ENCODE data around the gene COMMD7. TPM values are rescaled to one million over a fixed set of nuclear protein-coding genes. Genes with fewer than 3 reads are reported as not detected.
A peak's percentile ranks its signal among the peaks of the same experiment; 100 is the strongest.

Gene COMMD7
- polyA plus RNA-seq (ENCODE audit: insufficient read length) = 37.2 TPM

DNA sequence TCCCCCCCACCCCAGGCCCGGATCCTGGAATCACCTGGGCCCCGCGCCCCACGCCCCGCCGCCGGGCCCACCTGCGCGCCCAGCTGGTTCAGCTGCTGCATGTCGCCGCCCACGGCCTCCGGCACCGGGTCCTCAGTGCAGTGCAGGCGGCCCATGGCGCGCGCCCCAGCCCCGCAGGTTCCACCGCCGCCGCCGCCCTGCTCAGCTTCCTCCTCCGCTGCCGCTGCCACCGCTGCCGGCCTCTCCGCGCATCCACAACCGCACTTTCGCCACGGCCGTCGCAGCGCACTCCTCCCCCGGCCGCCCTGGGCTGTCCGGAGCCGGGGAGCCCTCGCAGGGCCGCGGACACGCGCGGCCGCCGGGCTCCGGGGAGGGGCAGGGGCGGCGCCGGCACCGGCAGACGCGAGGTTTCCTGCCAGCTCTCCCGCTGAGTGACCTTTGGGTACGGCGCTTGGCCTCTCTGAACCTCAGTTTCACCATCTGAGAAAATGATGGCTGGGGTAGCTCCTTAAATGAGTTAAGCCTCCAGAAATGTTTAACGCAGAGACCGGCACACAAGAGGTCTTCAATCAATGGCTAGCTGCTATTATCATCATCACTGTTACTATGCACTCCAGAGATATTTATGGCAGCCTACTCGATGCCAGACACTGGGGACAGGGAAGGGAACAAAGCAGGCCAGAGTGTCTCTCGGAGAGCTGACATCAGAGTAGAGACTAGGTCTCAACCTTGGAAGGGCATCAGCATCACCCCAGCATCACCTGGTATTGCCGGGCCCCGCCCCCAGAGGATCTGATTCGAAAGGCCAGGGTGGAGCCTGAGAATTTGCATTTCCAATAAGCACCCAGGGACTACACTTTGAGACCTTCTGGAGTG is at the start of gene COMMD7:
Gene COMMD7, minus strand, starts transcription at position 231 of the 876 bp plus-strand sequence. Its CDS starts 76 bp downstream, at position 155.
- DNase-seq (ENCODE audit: low read depth) = no peak

DNA sequence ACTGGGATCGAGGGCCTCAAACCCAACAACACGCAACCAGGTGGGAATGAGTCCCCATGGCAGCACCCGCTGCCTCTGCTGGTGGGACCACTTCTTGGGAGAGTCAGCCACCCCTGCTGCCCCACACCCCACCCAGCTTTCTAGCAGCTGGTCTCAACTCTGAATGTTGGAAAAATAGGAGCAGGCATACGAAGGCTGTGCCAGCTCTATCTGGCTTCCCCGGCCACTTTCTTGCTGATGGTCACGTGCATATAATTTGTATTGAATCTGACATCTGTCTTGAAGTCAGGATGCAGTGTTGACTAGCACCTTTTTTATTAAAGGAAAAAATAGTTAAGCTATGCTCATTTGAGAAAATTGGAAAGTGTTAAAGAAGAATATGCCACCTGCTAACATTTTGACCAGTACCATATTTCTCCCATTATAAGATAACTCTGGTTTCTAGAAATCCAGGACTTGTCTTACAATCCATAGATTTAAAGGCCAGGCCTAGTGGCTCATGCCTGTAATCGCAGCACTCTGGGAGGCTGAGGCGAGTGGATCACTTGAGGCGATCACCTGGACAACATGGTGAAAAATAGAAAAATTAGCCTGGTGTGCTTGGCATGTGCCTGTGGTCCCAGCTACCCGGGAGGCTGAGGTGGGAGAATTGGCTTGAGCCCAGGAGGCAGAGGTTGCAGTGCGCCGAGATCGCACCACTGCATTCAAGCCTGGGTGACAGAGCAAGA is 49.6 kb upstream of the COMMD7 start:
- DNase-seq (ENCODE audit: low read depth) = no peak

DNA sequence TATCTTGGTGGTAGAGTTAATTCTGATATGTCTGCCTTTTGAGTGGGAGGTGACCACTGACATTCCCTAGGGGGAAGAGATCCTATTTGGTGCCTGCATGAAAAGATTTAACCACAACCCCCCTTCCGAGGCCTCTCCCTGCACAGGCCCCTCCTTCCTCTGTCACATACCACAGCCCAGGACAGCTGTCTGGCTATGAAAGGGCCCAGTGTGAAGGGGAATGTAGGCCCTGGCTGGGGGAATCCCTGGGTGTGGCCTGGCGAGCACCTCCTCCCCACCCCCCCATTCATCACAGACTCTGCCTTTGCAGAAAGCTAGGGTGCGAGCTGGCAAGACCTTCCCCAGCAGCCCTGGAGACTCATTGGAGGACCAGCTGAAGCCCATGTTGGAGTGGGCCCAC is 49.0 kb upstream of the COMMD7 start:
- DNase-seq (ENCODE audit: low read depth) = no peak

DNA sequence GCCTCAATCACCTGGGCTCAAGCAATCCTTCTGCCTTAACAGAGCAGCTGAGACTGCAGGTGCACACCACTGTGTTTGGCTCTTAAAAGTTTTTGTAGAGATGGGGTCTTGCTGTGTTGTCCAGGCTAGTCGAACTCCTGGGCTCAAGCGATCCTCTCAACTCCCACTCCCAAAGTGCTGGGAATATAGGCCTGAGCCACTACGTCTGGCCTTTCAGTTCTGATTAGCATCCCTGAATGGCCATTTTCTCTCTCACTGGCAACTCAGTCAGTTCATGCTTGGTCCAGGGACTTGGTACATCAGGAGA is 47.4 kb upstream of the COMMD7 start:
- DNase-seq (ENCODE audit: low read depth) = no peak

DNA sequence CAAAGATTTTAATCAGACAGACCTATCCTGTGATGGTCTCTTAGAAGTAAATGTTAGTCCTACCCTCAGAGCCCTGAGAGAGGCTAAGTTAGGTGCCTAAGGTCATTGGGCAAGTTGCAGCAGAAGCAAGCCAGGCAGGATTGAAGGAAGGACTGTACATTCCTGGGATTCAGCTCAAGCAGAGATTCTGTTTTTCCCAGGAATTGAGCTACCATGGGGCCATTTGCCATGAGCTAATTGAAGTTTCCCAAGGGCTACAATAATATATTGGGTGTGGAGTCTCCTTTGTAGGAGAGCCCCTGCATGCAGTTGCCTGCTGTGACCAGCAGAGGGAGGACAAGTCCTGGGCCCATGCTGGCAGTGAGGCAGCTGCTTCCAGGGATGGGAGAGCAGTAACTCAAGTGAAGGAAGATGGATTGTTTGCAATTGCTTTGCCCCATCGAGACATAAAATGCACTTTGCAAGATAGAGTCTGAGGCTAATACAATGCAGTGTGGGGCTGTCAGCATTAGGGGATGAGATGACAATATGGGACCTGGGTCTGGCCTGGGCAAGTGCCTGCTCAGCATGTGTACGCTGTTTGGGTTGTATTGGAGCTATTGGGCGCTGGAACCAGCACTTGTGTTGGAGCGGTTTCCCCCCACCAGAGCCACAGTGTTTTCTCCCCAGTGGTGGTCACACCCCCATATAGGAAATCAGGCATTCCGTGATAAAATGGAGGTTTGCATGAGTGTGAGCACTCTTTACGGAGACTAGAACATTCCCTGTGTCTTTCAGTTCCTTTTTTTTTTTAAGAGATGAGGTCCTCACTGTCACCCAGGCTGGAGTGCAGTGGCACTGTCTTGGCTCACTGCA is 46.9 kb upstream of the COMMD7 start:
- DNase-seq (ENCODE audit: low read depth) = peak; percentile 47

DNA sequence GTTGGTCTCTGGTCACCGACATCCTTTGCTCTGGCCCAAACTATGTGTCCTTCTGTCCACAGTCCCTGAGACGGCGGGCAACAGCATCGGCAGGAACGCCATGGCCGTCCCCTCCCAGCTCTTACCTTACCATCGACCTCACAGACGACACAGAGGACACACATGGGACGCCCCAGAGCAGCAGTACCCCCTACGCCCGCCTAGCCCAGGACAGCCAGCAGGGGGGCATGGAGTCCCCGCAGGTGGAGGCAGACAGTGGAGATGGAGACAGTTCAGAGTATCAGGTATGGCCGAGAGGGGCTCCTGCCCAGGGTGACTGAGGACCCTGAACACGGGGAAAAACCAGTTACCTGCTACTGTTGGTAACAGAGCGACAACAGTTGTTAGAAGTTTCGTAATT is 43.9 kb upstream of the COMMD7 start:
- no peak for DNase-seq (ENCODE audit: low read depth)

DNA sequence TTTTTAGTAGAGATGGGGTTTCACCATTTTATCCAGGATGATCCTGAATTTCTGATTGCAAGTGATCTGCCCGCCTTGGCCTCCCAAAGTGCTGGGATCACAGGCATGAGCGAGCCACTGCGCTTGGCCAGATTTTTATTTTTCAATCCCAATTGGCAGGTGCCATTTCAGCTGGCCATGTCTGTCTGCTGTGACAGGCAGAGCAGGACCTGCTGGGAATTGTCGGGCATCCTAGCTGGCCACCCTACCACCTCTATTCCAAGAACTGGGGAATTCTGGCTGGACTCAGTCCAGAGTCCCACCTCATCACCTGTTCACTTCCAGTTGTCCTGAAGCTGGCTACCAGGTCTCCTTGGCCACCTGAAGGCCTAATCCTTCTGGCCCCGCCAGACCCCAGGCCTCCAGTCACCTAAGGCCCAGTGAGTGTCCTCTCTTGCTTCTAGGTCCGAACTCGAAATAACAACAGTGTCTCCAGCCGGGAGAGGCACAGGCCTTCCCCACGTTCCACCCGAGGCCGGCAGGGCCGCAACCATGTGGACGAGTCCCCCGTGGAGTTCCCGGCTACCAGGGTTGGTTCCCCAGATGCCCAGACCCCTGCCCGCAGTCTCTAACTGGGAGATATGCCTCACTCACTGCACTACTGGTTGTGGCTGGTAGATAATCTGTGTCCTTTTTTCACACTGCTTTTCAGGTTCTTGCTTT is 42.9 kb upstream of the COMMD7 start:
- DNase-seq (ENCODE audit: low read depth) = no peak

DNA sequence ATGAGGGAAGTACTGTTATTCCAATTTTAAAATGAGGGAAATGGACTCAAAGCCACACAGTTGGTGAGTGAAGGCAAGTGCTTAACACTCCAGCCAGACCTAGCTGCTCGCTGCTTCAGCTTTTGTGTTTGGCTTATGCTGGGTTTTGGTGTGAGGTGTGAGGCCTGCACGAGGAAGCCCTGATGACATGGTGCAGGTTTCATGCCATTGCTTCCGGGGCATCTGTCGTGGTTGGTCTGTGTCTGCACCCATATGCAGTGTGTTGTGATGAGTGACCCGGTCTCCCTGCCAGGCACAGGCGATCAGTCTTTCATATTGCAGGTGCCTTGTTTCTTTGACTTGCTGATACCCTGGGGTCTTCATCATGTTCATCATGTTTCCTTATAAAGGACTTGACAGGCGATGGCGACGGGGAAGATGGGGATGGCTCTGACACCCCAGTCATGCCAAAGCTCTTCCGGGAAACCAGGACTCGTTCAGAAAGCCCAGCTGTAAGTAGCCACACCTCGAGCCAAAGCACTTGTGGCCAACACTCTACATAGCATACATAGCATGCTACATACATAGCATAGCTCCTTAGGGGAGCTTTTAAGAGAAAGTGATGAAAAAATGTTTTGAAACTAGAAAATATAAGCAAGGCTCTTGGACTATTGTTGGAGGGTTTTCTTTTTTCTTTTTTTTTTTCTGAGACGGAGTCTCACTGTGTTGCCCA is 41.3 kb upstream of the COMMD7 start:
- DNase-seq (ENCODE audit: low read depth) = no peak

DNA sequence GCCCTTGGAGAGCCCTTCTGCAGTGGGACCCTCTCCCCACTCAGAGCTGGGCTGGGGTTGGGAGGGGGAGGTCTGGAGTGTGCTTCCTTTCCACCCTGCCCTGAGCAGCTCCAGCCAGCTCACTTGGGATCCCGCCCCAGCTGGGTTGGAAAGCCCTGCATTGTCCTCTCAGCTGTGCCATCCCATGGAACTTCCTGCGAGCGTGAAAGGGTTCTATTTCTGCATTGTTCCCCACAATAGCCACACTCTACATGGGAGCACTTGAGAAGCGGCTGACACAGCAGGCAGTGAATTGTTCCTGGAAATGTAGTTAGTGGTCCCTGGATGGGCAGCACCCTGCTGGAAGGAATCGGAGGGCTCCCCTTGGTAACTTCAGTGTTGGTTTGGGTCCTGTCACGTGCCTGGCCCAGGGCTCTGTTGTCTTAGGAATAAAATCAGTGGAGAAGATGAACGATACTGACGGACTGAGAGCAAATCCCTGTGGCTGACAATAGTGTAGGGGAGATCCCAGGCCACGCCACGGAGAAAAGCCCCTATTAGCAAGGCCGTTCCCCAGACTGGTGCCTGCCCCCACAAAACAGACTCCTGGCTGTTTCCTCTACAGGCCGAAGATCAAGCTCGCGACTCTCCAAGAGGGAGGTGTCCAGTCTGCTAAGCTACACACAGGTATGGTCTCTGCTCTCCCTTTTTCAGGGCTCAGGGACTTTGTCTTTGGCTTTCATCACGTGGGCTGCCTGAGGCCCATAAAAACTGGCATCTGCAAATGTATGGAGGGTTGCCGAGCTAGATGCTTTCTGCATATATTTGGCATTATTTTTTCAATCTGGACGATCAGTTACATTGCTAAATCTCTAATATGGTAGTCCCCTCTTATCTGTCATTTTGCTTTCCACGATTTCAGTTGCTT is 37.7 kb upstream of the COMMD7 start:
- DNase-seq (ENCODE audit: low read depth) = no peak

DNA sequence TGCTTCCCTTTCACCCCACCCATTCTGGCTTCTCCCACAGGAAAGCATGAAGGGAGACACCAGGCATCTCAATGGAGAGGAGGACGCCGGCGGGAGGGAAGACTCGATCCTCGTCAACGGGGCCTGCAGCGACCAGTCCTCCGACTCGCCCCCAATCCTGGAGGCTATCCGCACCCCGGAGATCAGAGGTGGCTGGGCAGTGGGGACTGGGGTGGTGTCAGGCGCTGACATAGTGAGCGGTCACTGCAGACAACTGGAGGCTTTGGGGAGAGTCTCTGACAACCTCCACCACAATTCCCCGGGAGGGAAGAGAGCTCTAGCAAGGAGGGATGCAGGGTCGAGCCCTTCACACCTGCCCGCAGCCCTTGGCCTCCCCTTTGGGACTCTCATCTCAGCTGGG is 37.0 kb upstream of the COMMD7 start:
- no peak for DNase-seq (ENCODE audit: low read depth)

DNA sequence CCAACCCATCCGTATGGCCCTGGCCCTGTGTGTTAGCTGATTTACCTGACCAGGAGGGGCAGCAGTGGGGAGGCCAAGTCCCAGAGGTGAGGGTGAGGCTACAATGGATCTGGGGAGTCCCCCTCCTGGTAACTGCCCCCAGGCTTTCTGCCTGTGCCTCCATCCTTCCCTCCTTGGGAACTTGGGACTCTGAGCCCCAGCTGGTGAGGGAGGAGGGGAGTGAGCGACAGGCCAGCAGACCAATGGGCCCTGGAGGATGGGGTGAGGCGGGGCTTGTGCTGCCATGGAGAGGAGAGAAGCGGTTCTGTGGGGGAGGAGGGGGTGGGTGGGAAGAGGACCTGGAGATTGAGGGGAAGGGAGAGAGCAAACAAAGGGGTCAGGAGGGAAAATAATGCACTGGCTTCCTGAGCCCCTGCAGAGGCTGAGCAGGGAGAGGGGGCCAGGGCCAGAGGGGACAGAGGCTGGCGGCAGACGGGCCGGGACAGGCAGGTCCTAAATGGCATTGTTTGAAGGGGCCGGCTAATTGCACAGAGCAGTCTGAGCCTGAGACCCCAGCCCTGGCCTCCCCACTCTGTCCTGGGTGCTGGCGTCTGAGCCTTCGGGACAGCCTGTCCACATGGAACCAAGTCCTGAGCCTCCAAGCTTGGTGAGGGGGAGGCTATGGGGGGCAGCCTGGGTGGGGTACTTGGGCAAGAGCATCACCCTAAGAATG is 36.4 kb upstream of the COMMD7 start:
- DNase-seq (ENCODE audit: low read depth) = no peak

DNA sequence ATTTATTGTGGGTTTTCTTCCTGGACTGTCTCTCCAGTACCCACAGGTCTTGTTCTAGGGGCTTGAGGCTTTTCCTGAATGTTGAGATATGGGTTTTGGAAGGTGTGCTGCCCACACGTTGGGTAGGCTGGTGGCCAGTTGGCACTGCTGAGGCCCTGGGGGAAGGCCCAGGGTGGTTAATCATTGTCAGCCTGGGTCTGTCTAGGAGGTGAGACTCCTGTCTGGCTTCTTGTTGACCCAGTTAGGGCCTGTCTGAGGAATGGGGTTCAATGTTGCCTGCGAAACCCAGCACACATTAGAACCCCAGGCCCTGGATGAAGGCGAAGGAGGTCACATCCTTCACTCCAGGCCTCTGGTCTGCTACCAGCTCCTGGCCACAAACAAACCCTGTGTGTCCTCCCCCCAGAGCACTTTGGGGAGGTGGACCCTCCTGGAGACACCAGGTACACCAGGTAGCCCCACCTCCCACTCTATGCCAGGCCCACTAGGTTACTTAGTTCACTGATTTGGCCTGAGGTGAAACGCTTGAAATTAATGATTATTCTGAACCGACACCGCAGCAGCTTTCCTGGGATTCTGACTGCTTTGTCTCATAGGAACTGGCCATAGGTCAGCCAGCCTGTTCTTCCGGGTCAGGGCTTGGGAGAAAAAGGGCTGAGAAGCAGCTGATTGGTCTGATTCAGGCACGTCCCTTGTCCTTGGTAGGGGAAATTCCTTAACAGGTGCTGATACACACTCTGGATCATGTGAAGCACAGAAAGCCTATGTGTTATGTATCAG is 34.1 kb upstream of the COMMD7 start:
- DNase-seq (ENCODE audit: low read depth) = no peak

DNA sequence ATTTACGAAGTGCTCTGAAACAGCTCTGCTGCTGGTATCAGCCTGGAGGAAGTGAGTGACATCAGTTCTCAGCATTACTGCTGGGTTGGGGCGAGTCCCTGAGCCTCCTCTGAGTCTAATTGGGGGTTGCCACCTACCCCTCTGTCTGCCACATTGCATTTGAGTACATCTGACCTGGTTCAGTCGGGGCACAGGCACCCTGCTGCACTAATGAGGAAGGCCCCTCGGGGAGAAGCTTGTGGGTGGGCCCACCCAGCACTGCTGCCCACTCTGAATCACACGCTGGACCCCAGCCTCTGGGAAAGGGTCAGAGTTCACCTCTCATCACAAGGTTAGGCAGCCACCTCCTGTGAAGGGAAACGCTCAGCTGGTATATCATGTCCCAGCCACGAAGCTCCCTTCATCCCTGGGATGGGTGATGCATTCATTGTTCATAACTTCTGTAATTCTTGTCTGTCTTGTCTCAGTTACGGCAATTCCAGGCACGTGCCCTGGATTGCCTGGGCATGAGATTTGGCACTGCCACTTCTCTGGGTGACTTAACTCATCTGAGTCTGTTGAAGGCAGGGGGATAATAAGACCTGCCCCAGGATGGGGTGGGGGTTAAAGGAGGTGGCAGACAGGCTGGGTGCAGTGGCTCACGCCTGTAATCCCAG is 32.2 kb upstream of the COMMD7 start:
- DNase-seq (ENCODE audit: low read depth) = no peak

DNA sequence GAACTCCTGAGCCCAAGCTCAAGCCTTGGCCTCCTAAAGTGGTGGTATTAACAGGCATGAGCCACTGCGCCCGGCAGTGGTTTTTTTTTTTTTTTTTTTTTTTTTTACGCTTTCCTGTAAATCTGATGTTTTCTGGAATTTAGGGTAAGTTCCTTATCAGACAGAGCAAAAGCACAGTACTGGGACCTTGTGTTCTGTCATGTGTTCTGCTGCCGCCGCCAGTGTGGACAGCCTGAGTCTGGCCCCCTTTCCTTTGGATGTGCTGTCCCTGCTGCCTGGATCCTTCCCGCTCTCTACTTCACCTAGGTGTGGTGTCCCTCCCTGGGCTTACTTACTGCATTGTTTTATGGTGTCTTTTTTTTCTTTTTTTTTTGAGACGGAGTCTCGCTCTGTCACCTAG is 30.6 kb upstream of the COMMD7 start:
- DNase-seq (ENCODE audit: low read depth) = no peak

DNA sequence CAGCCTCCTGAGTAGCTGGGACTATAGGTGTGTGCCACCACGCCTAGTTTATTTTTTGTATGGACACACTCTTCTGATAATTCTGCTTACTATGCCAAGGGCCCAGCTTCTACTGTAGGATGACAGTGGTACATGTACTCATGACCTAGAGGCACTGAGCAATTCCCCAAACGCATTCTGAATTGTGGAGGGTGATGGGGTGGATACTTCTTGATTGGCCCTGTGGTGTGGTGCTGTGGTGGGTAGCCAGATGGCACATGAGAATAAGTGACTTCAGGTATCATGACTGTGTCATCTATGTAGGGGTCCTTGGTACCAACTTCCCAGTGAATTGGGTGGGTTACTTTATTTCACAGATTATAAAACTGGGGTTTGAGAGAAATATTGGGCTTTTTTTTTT is 30.0 kb upstream of the COMMD7 start:
- DNase-seq (ENCODE audit: low read depth) = no peak

DNA sequence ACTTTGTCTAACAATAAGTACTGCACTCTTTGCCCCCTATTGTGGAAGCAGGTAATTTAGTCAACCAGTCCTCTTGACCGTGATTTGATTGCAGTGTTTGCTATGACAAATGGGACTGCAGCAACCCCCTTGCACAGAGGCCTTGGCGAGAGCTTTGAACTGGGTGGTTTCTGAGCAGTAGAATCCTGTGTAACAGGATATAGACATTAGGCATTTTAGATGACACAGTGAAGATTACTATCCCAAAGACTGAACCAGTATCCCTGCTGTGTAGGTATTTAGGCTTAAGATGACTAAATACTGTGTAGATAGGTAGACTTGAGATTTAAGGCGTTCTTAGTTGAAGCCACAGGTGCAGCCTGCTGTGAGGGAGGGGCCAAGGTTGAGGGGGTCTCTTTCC is 28.8 kb upstream of the COMMD7 start:
- DNase-seq (ENCODE audit: low read depth) = no peak

DNA sequence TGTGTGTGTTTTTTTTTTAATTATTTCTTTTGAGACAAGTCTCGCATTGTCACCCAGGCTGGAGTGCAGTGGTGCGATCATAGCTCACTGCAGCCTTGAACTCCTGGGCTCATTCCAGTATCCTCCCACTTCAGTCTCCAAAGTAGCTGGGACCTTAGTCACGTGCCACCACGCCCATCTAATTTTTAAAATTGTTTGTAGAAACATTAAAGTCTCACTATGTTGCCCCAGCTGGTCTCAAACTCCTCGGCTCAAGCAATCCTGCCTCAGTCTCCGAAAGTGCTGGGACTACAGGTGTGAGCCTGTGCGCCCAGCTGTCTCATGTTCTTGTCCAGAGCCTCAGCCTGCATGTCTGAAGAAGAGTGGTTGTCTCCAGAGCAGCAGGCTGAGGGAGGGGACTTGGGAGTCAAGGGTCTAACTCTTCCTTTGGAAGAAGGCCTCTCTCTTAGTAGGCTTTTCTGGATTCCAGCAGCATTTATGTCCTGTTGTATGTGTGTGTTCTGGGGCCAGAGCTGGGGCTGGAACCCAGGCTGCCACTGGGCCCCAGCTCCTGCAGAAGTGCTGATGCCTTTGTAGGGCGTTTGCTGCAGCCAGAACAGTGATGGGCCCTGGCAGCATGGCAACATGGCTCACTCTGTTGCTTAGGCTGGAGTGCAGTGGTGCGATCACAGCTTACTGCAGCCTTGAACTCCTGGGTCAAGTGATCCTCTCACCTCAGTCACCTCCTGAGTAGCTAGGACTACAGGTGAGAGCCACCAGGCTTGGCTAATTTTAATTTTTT is 24.3 kb upstream of the COMMD7 start:
- DNase-seq (ENCODE audit: low read depth) = no peak

All from forelimb muscle (tissue), 1 donor.